Activated CD8-positive, alpha-beta T cell treated with anti-CD3 and anti-CD28 coated beads for 36 hours (primary cell): ENCODE data around the gene KEL. TPM values are rescaled to one million over a fixed set of nuclear protein-coding genes. Genes with fewer than 3 reads are reported as not detected.

Source experiments
- ATAC-seq: fragments of 200-7000 bp; cut with Tn5 transposase; one replicate; pipeline ENCODE4 v1.10.0; 2021; ENCODE audit warnings: mild to moderate bottlenecking, moderate library complexity
- CTCF ChIA-PET: fragments of 350-600 bp; sonication (Branson Sonifier 250); formaldehyde crosslinking; loops from one replicate; lab custom pipeline; 2021; ENCODE audit warnings: antibody characterized with exemption; lab: Charles Lee
- POLR2A ChIA-PET: fragments of 350-600 bp; sonication (Branson Sonifier 250); formaldehyde crosslinking; loops from one replicate; lab custom pipeline; 2021; ENCODE audit warnings: antibody characterized with exemption; lab: Charles Lee
- DNase-seq: peaks from one replicate; pipeline ENCODE4 v3.0.0-alpha.2; 2020
- H3K27ac Mint-ChIP-seq: one replicate; pipeline ENCODE4 v1.8.0; 2021; ENCODE audit warnings: mild to moderate bottlenecking, mixed read lengths
- H3K27me3 Mint-ChIP-seq: one replicate; pipeline ENCODE4 v1.8.0; 2021; ENCODE audit warnings: mixed read lengths
- H3K36me3 Mint-ChIP-seq: one replicate; pipeline ENCODE4 v1.8.0; 2021; ENCODE audit warnings: low read depth, mixed read lengths
- H3K4me1 Mint-ChIP-seq: one replicate; pipeline ENCODE4 v1.8.0; 2021; ENCODE audit warnings: low read depth, mixed read lengths
- H3K4me3 Mint-ChIP-seq: one replicate; pipeline ENCODE4 v1.8.0; 2021; ENCODE audit warnings: mild to moderate bottlenecking, moderate library complexity, mixed read lengths
- H3K9me3 Mint-ChIP-seq: one replicate; pipeline ENCODE4 v1.8.0; 2021; ENCODE audit warnings: mixed read lengths
- intact Hi-C: fragments of 100-400 bp; cut with micrococcal nuclease; formaldehyde crosslinking; loops from one replicate; pipeline ENCODE4 v1.10.0; 2022
- total RNA-seq, 2 experiments: library from RNA; stranded (reverse); gene quantifications; one replicate each; pipeline ENCODE4 v1.2.3, GENCODE V29; 2021
- TF ChIP-seq, protein P1 (sequence below): fragments of 200-600 bp; IDR thresholded peaks from one replicate; pipeline ENCODE4 v1.8.0; 2022; ENCODE audit warnings: antibody characterized with exemption, mild to moderate bottlenecking

Gene KEL
- total RNA-seq, 2 experiments from 2014 or later = 0.45 to 0.49 TPM

DNA sequence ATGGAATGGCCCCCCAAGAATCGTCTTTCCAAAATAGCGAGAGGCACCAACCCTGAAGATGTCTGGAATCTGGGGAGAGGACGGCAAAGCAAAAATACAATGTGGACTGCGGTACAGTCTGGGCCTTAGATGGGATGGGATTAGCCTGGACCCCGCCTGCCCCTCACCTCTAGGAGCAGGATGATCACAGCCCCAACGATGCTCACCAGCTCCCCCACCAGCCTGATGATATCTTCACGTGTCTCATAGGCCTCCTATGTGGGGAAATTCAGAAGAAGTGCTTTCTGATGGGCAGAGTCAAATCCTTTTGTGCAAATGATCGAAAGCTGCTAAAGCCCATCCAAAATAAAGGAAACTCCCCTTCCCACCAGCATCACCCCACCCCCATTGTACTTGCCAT, 46.8 kb downstream of the KEL start:
- TF ChIP-seq, protein P1, sequence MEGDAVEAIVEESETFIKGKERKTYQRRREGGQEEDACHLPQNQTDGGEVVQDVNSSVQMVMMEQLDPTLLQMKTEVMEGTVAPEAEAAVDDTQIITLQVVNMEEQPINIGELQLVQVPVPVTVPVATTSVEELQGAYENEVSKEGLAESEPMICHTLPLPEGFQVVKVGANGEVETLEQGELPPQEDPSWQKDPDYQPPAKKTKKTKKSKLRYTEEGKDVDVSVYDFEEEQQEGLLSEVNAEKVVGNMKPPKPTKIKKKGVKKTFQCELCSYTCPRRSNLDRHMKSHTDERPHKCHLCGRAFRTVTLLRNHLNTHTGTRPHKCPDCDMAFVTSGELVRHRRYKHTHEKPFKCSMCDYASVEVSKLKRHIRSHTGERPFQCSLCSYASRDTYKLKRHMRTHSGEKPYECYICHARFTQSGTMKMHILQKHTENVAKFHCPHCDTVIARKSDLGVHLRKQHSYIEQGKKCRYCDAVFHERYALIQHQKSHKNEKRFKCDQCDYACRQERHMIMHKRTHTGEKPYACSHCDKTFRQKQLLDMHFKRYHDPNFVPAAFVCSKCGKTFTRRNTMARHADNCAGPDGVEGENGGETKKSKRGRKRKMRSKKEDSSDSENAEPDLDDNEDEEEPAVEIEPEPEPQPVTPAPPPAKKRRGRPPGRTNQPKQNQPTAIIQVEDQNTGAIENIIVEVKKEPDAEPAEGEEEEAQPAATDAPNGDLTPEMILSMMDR = no peak
- intact Hi-C loops = no loop called here
- POLR2A ChIA-PET = no interaction called here
- CTCF ChIA-PET = interaction anchor here (1.1 kb wide), 1 partner anchor 10 kb away, joined by 4 read pairs; no protein-coding TSS in a partner anchor
- ATAC-seq = no peak
- Mint-ChIP-seq H3K4me3 (no peak overlapping the region), H3K27ac (no peak overlapping the region), H3K9me3 (no peaks in the 10 kb centered on the region), H3K27me3 (peaks cover 6% of the 10 kb centered on the region), H3K4me1 (no peaks in the 10 kb centered on the region), H3K36me3 (no peaks in the 10 kb centered on the region)
- no peak for DNase-seq

DNA sequence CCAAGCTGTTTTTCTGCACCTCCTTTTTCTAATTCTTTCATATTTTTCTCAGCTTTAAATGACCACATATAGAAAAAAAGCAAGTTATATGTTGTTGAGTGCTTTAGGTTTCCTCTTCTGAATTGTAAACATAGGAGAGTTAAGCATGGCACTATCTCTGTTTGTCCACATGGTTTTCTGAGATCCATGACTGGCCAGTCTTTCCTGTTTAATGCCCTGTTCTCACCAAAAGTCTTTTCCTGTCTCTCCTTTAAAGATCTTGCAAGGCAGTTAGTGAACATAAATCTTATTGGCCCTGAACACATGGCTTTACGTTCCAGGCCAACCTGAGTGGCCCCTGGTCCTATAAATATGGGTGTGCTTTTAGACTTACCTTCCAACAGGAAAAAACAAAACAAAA, 48.0 kb downstream of the KEL start:
- H3K27me3 Mint-ChIP-seq = peaks cover 8% of the 10 kb centered on the region

GRCh38 chr7:142913566-142913965, 48.6 kb downstream of the KEL start:
- Mint-ChIP-seq H3K27me3 (peaks cover 12% of the 10 kb centered on the region), H3K27ac (no peak overlapping the region), H3K36me3 (no peaks in the 10 kb centered on the region), H3K9me3 (no peaks in the 10 kb centered on the region), H3K4me1 (no peaks in the 10 kb centered on the region), H3K4me3 (no peak overlapping the region)
- TF ChIP-seq, protein P1 = no peak
- ATAC-seq (no peak), DNase-seq (no peak)
- POLR2A ChIA-PET = no interaction called here
- intact Hi-C loops = no loop called here
- CTCF ChIA-PET = no interaction called here

More for the DNA sequence above, 48.0 kb downstream of the KEL start:
- no peak for ATAC-seq
- intact Hi-C loops = no loop called here
- Mint-ChIP-seq H3K27ac (no peak overlapping the region), H3K9me3 (no peaks in the 10 kb centered on the region), H3K4me3 (no peak overlapping the region), H3K4me1 (no peaks in the 10 kb centered on the region), H3K36me3 (no peaks in the 10 kb centered on the region)
- ChIA-PET POLR2A (no interaction called here), CTCF (no interaction called here)
- TF ChIP-seq, protein P1 = no peak
- DNase-seq = no peak

DNA sequence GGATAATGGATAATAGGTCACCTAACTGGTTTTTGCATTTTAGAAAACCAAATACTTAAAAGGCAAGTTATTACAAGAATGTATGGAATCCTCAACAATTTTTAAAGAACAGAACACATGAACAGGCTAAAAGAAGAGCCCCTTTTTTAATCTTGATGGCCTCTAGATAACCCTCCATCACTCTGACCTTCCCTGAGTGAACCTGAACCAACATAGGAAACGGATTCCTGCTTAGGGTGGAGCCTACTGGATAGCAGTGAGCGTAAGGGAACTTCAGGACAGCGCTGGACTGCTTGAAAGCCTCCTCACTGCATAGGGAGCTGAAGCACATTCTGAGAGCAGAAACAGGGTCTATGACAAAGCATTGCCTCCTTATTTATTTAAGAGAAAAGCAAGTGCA, 49.1 kb downstream of the KEL start:
- no peaks in the 10 kb centered on the region for H3K4me1 Mint-ChIP-seq
- H3K27ac Mint-ChIP-seq = no peak overlapping the region
- H3K36me3 Mint-ChIP-seq = no peaks in the 10 kb centered on the region
- DNase-seq (no peak), ATAC-seq (no peak)
- ChIA-PET POLR2A (no interaction called here), CTCF (no interaction called here)
- intact Hi-C loops = no loop called here
- TF ChIP-seq, protein P1 = no peak
- H3K9me3 Mint-ChIP-seq = no peaks in the 10 kb centered on the region
- peaks cover 12% of the 10 kb centered on the region for H3K27me3 Mint-ChIP-seq
- H3K4me3 Mint-ChIP-seq = no peak overlapping the region

- Mint-ChIP-seq H3K27ac (no peak overlapping the region), H3K4me3 (no peak overlapping the region), H3K36me3 (no peaks in the 10 kb centered on the region), H3K27me3 (peaks cover 13% of the 10 kb centered on the region), H3K4me1 (no peaks in the 10 kb centered on the region), H3K9me3 (no peaks in the 10 kb centered on the region)
- DNase-seq = no peak
- TF ChIP-seq, protein P1 = no peak
- CTCF ChIA-PET = interaction anchor here (0.8 to 1.4 kb wide), 3 partner anchors 29 to 99 kb away, joined by 3 to 5 read pairs (median 4); no protein-coding TSS in a partner anchor
- ATAC-seq = no peak
- intact Hi-C loops = no loop called here
- POLR2A ChIA-PET = no interaction called here
Observed at GRCh38 chr7:142910481-142910880, 51.7 kb downstream of the KEL start.
